Measurements from ENCODE around the gene USP22. TPM values are rescaled to one million over a fixed set of nuclear protein-coding genes. Genes with fewer than 3 reads are reported as not detected.

Gene USP22
- total RNA-seq, 1 donor from 2014 or later = 420 TPM

- Mint-ChIP-seq H3K27me3 (ENCODE audit: unreplicated experiment) (peaks cover 8% of the 10 kb centered on the region), H3K9me3 (ENCODE audit: unreplicated experiment) (peaks cover 16% of the 10 kb centered on the region), H3K4me3 (ENCODE audit: unreplicated experiment) (no peak overlapping the region), H3K4me1 (ENCODE audit: low read depth, unreplicated experiment) (peaks cover 6% of the 10 kb centered on the region), H3K27ac (ENCODE audit: unreplicated experiment) (no peak overlapping the region), H3K36me3 (ENCODE audit: unreplicated experiment) (peaks cover 4% of the 10 kb centered on the region)
- no peak for DNase-seq
- no peak for TF ChIP-seq CTCF (IDR thresholded peaks at IDR 0.05; ENCODE audit: partially characterized antibody, unreplicated experiment)
Measured at GRCh38 chr17:20988001-20988636, 54.7 kb downstream of the USP22 start.

GRCh38 chr17:20987511-20987910 lies 55.3 kb downstream of the USP22 start:
- Mint-ChIP-seq H3K9me3 (ENCODE audit: unreplicated experiment) (peaks cover 15% of the 10 kb centered on the region), H3K4me1 (ENCODE audit: low read depth, unreplicated experiment) (peaks cover 6% of the 10 kb centered on the region), H3K36me3 (ENCODE audit: unreplicated experiment) (peaks cover 4% of the 10 kb centered on the region), H3K27ac (ENCODE audit: unreplicated experiment) (no peak overlapping the region), H3K4me3 (ENCODE audit: unreplicated experiment) (no peak overlapping the region), H3K27me3 (ENCODE audit: unreplicated experiment) (peaks cover 8% of the 10 kb centered on the region)
- DNase-seq = no peak
- no peak for TF ChIP-seq CTCF (IDR thresholded peaks at IDR 0.05; ENCODE audit: partially characterized antibody, unreplicated experiment)

- Mint-ChIP-seq H3K27ac (ENCODE audit: unreplicated experiment) (no peak overlapping the region), H3K9me3 (ENCODE audit: unreplicated experiment) (peaks cover 17% of the 10 kb centered on the region), H3K4me3 (ENCODE audit: unreplicated experiment) (no peak overlapping the region), H3K36me3 (ENCODE audit: unreplicated experiment) (peaks cover 10% of the 10 kb centered on the region), H3K4me1 (ENCODE audit: low read depth, unreplicated experiment) (peaks cover 6% of the 10 kb centered on the region), H3K27me3 (ENCODE audit: unreplicated experiment) (peaks cover 8% of the 10 kb centered on the region)
- no peak for TF ChIP-seq CTCF (IDR thresholded peaks at IDR 0.05; ENCODE audit: partially characterized antibody, unreplicated experiment)
- no peak for DNase-seq
Measured at GRCh38 chr17:20986767-20987510, 55.9 kb downstream of the USP22 start.

- Mint-ChIP-seq H3K9me3 (ENCODE audit: unreplicated experiment) (peaks cover 14% of the 10 kb centered on the region), H3K27me3 (ENCODE audit: unreplicated experiment) (no peaks in the 10 kb centered on the region), H3K27ac (ENCODE audit: unreplicated experiment) (no peak overlapping the region), H3K36me3 (ENCODE audit: unreplicated experiment) (peaks cover 11% of the 10 kb centered on the region), H3K4me1 (ENCODE audit: low read depth, unreplicated experiment) (peaks cover 9% of the 10 kb centered on the region), H3K4me3 (ENCODE audit: unreplicated experiment) (no peak overlapping the region)
- TF ChIP-seq CTCF (IDR thresholded peaks at IDR 0.05; ENCODE audit: partially characterized antibody, unreplicated experiment) = no peak
- no peak for DNase-seq
Measured at GRCh38 chr17:20983359-20983637, 59.5 kb downstream of the USP22 start.
